ENCODE data around the gene ZDHHC7. TPM values are rescaled to one million over a fixed set of nuclear protein-coding genes. Genes with fewer than 3 reads are reported as not detected.
A peak's percentile ranks its signal among the peaks of the same experiment; 100 is the strongest.

ZDHHC7 gene
- total RNA-seq, 6 experiments from 2014 or later, result 73.9 to 90.4 (median 78.1) TPM

GRCh38 chr16:85018529-85019236, 7.3 kb upstream of the ZDHHC7 start:
- no peak for TF ChIP-seq CTCF (IDR thresholded peaks at IDR 0.05)
- Mint-ChIP-seq H3K36me3 (ENCODE audit: low read depth) (no peaks in the 10 kb centered on the region), H3K9me3 (no peaks in the 10 kb centered on the region), H3K27me3 (ENCODE audit: insufficient read depth) (peaks cover 5% of the 10 kb centered on the region), H3K4me1 (ENCODE audit: low read depth) (peaks cover 13% of the 10 kb centered on the region), H3K27ac (no peak overlapping the region), H3K4me3 (no peak overlapping the region)
- no peak for DNase-seq

- Mint-ChIP-seq H3K9me3 (no peaks in the 10 kb centered on the region), H3K27me3 (ENCODE audit: insufficient read depth) (peaks cover 5% of the 10 kb centered on the region), H3K36me3 (ENCODE audit: low read depth) (no peaks in the 10 kb centered on the region), H3K4me3 (no peak overlapping the region), H3K4me1 (ENCODE audit: low read depth) (peaks cover 13% of the 10 kb centered on the region), H3K27ac (no peak overlapping the region)
- DNase-seq, result no peak
- TF ChIP-seq CTCF (IDR thresholded peaks at IDR 0.05), result no peak
Observed at GRCh38 chr16:85017633-85018032, 6.3 kb upstream of the ZDHHC7 start.

GRCh38 chr16:85017151-85017550, 5.8 kb upstream of the ZDHHC7 start:
- no peak overlapping the region for H3K27ac Mint-ChIP-seq
- no peak for TF ChIP-seq CTCF (IDR thresholded peaks at IDR 0.05)
- no peak overlapping the region for H3K4me3 Mint-ChIP-seq
- DNase-seq, result no peak
- peaks cover 3% of the 10 kb centered on the region for H3K27me3 Mint-ChIP-seq (ENCODE audit: insufficient read depth)
- H3K36me3 Mint-ChIP-seq (ENCODE audit: low read depth), result no peaks in the 10 kb centered on the region
- no peaks in the 10 kb centered on the region for H3K9me3 Mint-ChIP-seq
- H3K4me1 Mint-ChIP-seq (ENCODE audit: low read depth), result peaks cover 13% of the 10 kb centered on the region

- peak; percentile 23 for DNase-seq
- Mint-ChIP-seq H3K27ac (no peak overlapping the region), H3K4me1 (ENCODE audit: low read depth) (peaks cover 18% of the 10 kb centered on the region), H3K36me3 (ENCODE audit: low read depth) (peaks cover 4% of the 10 kb centered on the region), H3K4me3 (no peak overlapping the region), H3K9me3 (no peaks in the 10 kb centered on the region), H3K27me3 (ENCODE audit: insufficient read depth) (peaks cover 2% of the 10 kb centered on the region)
- no peak for TF ChIP-seq CTCF (IDR thresholded peaks at IDR 0.05)
Observed at GRCh38 chr16:85015481-85016187, 4.3 kb upstream of the ZDHHC7 start.

- H3K27me3 Mint-ChIP-seq (ENCODE audit: insufficient read depth), result peaks cover 2% of the 10 kb centered on the region
- H3K9me3 Mint-ChIP-seq, result no peaks in the 10 kb centered on the region
- H3K36me3 Mint-ChIP-seq (ENCODE audit: low read depth), result peaks cover 13% of the 10 kb centered on the region
- peaks cover 24% of the 10 kb centered on the region for H3K4me1 Mint-ChIP-seq (ENCODE audit: low read depth)
- no peak overlapping the region for H3K4me3 Mint-ChIP-seq
- DNase-seq, result no peak
- TF ChIP-seq CTCF (IDR thresholded peaks at IDR 0.05), result no peak
- no peak overlapping the region for H3K27ac Mint-ChIP-seq
Observed at GRCh38 chr16:85014311-85014710, 3.0 kb upstream of the ZDHHC7 start.

All from HFFc6 (cell line).